Naive B cell (primary cell): ENCODE results near the gene OR5B3. TPM values are rescaled to one million over a fixed set of nuclear protein-coding genes. Genes with fewer than 3 reads are reported as not detected.
A peak's percentile ranks its signal among the peaks of the same experiment; 100 is the strongest.

Source experiments
- ATAC-seq, 2 donors: fragments of 150-1000 bp; cut with Tn5 transposase; 2 replicates each; pipeline ENCODE4 v1.10.0; 2021; ENCODE audit warnings: low read depth in 2 of 2, mild to moderate bottlenecking in 2 of 2, moderate library complexity in 2 of 2
- DNase-seq: peaks from one replicate; pipeline ENCODE4 v3.0.0; 2022
- H3K27ac Mint-ChIP-seq, 6 donors: one replicate each; pipeline ENCODE4 v1.8.0; 2020 to 2022; ENCODE audit warnings: mild to moderate bottlenecking in 6 of 6, mixed read lengths in 6 of 6, moderate library complexity in 5 of 6, inconsistent platforms in 2 of 6
- H3K27me3 Mint-ChIP-seq, 3 donors: one replicate each; pipeline ENCODE4 v1.8.0; 2021 to 2022; ENCODE audit warnings: mixed read lengths in 3 of 3, mild to moderate bottlenecking in 1 of 3
- H3K36me3 Mint-ChIP-seq, 2 donors: one replicate each; pipeline ENCODE4 v1.8.0; 2020 to 2022; ENCODE audit warnings: mixed read lengths in 2 of 2, inconsistent platforms in 1 of 2, mild to moderate bottlenecking in 1 of 2
- H3K4me1 Mint-ChIP-seq, 3 donors: one replicate each; pipeline ENCODE4 v1.8.0; 2020 to 2022; ENCODE audit warnings: mixed read lengths in 3 of 3, inconsistent platforms in 1 of 3, mild to moderate bottlenecking in 1 of 3, moderate library complexity in 1 of 3
- H3K4me3 Mint-ChIP-seq, 8 donors: one replicate each; pipeline ENCODE4 v1.8.0; 2020 to 2022; ENCODE audit warnings: mild to moderate bottlenecking in 8 of 8, mixed read lengths in 8 of 8, moderate library complexity in 8 of 8, inconsistent platforms in 2 of 8
- H3K9me3 Mint-ChIP-seq, 7 donors: one replicate each; pipeline ENCODE4 v1.8.0; 2020 to 2022; ENCODE audit warnings: mixed read lengths in 7 of 7, mild to moderate bottlenecking in 5 of 7, inconsistent platforms in 2 of 7, moderate library complexity in 1 of 7
- polyA plus RNA-seq, 6 donors: library from polyadenylated mRNA; unstranded; fragments of 300-500 nt; fragmentation: Illumina TruSeq; gene quantifications; one replicate each; pipeline ENCODE4 v1.2.3, GENCODE V29; 2021; ENCODE audit warnings: low read depth in 6 of 6

The OR5B3 gene
- polyA plus RNA-seq, 6 donors from 2014 or later = not detected

DNA sequence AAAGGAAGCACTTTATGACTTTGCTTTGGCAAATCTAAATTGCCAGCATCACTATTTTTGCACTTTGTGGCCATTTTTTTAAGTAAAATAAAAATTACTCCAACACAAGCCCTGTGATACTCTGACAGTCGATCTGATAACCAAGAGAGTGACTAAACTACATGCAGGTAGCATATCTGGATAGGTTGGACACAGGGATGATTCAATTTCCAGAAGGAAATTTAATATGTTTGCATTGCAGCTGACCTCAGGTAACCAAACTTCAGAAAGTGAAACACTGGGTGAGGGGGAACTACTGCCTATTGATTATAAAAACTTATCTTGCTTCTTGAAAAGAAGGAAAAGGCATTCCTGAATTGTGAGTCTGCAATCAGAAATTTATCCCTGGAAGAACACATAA, 13.9 kb downstream of the OR5B3 start:
- H3K36me3 Mint-ChIP-seq = peaks cover 0 to 11% of the 10 kb centered on the region in 2 donors
- ATAC-seq (no peak), DNase-seq (no peak)
- peaks cover 4 to 18% (median 10%) of the 10 kb centered on the region in 7 donors for H3K9me3 Mint-ChIP-seq
- no peak overlapping the region for H3K4me3 Mint-ChIP-seq
- peaks cover 0 to 4% (median 0%) of the 10 kb centered on the region in 3 donors for H3K4me1 Mint-ChIP-seq
- H3K27ac Mint-ChIP-seq = no peak overlapping the region
- peaks cover 0 to 15% (median 0%) of the 10 kb centered on the region in 3 donors for H3K27me3 Mint-ChIP-seq

DNA sequence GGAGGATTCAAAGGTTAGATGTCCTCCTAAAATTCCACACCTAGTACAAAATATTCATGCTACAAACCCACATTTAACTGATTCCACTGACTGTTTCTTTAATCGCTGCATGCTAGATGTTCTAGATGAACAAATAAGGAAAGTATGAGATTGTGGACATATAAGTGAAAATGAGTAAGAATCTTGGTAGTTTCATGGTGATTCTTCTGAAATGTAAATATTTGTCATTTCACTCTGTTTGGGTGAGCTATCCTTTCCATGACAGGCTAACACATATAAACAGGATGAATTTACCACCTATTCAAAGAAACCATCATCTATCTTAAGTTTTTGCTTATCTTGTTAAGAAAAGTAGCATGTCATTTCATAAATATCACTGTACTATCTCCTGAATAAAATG, 14.8 kb downstream of the OR5B3 start:
- Mint-ChIP-seq H3K36me3 (peaks cover 0 to 11% of the 10 kb centered on the region in 2 donors), H3K27ac (no peak overlapping the region)

DNA sequence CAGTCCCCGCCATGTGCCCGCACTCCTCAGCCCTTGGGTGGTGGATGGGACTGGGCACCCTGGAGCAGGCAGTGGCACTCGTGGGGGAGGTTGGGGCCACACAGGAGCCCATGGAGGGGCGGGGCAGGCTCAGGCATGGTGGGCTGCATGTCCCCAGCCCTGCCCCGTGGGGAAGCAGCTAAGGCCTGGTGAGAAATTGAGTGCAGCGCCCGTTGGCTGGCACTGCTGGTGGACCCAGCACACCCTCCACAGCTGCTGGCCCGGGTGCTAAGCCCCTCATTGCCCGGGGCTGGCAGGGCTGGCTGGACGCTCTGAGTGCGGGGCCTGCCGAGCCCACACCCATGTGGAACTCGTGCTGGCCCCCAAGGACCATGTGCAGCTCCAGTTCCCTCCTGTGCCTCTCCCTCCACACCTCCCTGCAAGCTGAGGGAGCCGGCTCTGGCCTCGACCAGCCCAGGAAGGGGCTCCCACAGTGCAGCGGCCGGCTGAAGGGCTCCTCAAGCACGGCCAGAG, 16.1 kb downstream of the OR5B3 start:
- Mint-ChIP-seq H3K36me3 (peaks cover 0 to 11% of the 10 kb centered on the region in 2 donors), H3K27ac (no peak overlapping the region), H3K9me3 (peaks cover 4 to 15% (median 11%) of the 10 kb centered on the region in 7 donors), H3K27me3 (peaks cover 0 to 14% (median 0%) of the 10 kb centered on the region in 3 donors), H3K4me3 (no peak overlapping the region), H3K4me1 (peaks cover 0 to 3% (median 0%) of the 10 kb centered on the region in 3 donors)
- ATAC-seq = no peak
- no peak for DNase-seq

More for the DNA sequence above, 14.8 kb downstream of the OR5B3 start:
- Mint-ChIP-seq H3K4me1 (peaks cover 0 to 4% (median 0%) of the 10 kb centered on the region in 3 donors), H3K27me3 (peaks cover 0 to 15% (median 0%) of the 10 kb centered on the region in 3 donors), H3K4me3 (no peak overlapping the region), H3K9me3 (peaks cover 4 to 18% (median 10%) of the 10 kb centered on the region in 7 donors)
- ATAC-seq (no peak), DNase-seq (no peak)

DNA sequence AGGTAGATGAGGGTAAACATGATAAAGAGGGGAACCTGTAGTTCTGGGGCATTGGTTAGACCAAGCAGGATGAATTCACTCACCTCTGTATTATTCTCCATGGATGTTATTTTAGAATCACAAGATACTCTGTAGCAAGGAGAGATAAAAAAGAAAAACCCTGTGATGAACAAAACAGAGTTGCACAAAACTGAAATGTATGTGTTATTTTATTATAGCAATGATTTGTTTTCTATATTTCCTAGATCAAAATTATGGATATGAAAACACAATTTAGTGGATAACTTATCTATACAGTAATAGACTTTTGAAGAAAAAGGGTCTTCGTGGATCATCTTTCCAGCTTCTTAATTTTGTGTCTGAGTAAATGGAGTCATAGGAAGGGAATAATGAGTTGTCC, 47.7 kb downstream of the OR5B3 start, which contains the start of gene OR5B17:
Gene OR5B17 (minus strand): TSS at position 101 of the 400 bp plus-strand sequence. CDS start 0 bp downstream, at position 101.
- Mint-ChIP-seq H3K9me3 (no peaks in the 10 kb centered on the region), H3K27me3 (peaks cover 8 to 19% (median 16%) of the 10 kb centered on the region in 3 donors), H3K36me3 (no peaks in the 10 kb centered on the region), H3K4me1 (no peaks in the 10 kb centered on the region), H3K4me3 (no peak within 1 kb of the TSS), H3K27ac (no peak within 1 kb of the TSS)
- DNase-seq (no peak), ATAC-seq (no peak)

DNA sequence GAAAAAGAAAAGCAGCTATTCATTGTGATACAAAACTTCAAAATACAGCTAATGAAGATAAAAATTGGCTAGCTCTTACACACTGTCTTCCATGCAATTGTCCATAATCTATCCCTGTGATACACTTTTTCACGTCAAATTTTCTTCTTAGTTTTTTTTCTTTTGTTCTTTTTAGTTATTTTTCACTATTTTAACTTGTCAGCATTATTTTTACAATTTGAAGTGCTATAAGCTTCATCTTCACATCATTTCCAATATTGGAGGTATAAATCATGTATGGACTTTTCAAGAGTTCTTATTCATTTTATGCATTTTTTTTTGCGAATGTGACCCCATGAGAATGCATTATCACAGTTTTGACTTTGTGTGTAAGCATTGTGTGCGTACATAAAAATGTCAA, 51.9 kb downstream of the OR5B3 start:
- H3K4me3 Mint-ChIP-seq = no peak overlapping the region
- ATAC-seq = no peak
- peaks cover 8 to 25% (median 17%) of the 10 kb centered on the region in 3 donors for H3K27me3 Mint-ChIP-seq
- H3K9me3 Mint-ChIP-seq = no peaks in the 10 kb centered on the region
- no peak for DNase-seq
- no peaks in the 10 kb centered on the region for H3K4me1 Mint-ChIP-seq
- peak overlapping the region in 1 of 6 donors; percentile 17 for H3K27ac Mint-ChIP-seq
- H3K36me3 Mint-ChIP-seq = no peaks in the 10 kb centered on the region

Other genes with a start within 250 kb of the OR5B3 start
- not detected for gene OR9Q2, start 217.8 kb downstream of the OR5B3 start, polyA plus RNA-seq
- not detected for gene OR1S2, start 202.7 kb downstream of the OR5B3 start, polyA plus RNA-seq
- gene OR1S1, start 194.2 kb downstream of the OR5B3 start, polyA plus RNA-seq = not detected
- gene OR10Q1, start 178.0 kb downstream of the OR5B3 start, polyA plus RNA-seq = not detected
- gene OR10W1, start 138.6 kb downstream of the OR5B3 start, polyA plus RNA-seq = not detected
- gene OR5B17, start 47.8 kb downstream of the OR5B3 start, polyA plus RNA-seq = not detected
- gene OR5B2, start 21.2 kb upstream of the OR5B3 start, polyA plus RNA-seq = not detected
- not detected for gene OR5B12, start 35.4 kb upstream of the OR5B3 start, polyA plus RNA-seq
- gene OR5B21, start 101.2 kb upstream of the OR5B3 start, polyA plus RNA-seq = not detected
- gene LPXN, start 169.0 kb upstream of the OR5B3 start, polyA plus RNA-seq = 100 to 1,000 TPM in 2 of 6 donors, 10 to 100 TPM in 4; 63.3 to 120 (median 85.8) TPM
- 10 to 100 TPM in 1 of 6 donors, 1 to 10 TPM in 5; 5.4 to 12.4 (median 8.1) TPM for gene ZFP91, start 172.2 kb upstream of the OR5B3 start, polyA plus RNA-seq
- under 1 TPM in 3 of 6 donors, not detected in 3; 0.15 to 0.35 (median 0.28) TPM for gene CNTF, start 215.8 kb upstream of the OR5B3 start, polyA plus RNA-seq